Stimulated activated CD4-positive, alpha-beta T cell treated with anti-CD3 and anti-CD28 coated beads, Interleukin-15, amount 100 ng/mL, for 1 hour (primary cell): Measurements from ENCODE around the gene KCP.
A peak's percentile ranks its signal among the peaks of the same experiment; 100 is the strongest.

Source experiments
- DNase-seq, 2 donors: peaks; one replicate each; pipeline ENCODE4 v3.0.0-alpha.2; 2020; ENCODE audit warnings: low read depth in 1 of 2, low spot score in 1 of 2

The KCP gene

GRCh38 chr7:128876127-128876526 is 34.4 kb downstream of the KCP start:
- DNase-seq, result no peak

- DNase-seq, result no peak
These were observed 35.0 kb downstream of the KCP start for GRCh38 chr7:128875523-128875948.

- no peak for DNase-seq
These were observed 36.1 kb downstream of the KCP start for GRCh38 chr7:128874140-128875031.

- no peak for DNase-seq
These were observed 37.3 kb downstream of the KCP start for GRCh38 chr7:128873234-128873633.

GRCh38 chr7:128872394-128872824 is 38.1 kb downstream of the KCP start:
- DNase-seq, result no peak

- no peak for DNase-seq
These were observed 39.5 kb downstream of the KCP start for GRCh38 chr7:128871050-128871449.

- DNase-seq, result no peak
These were observed 40.6 kb downstream of the KCP start for GRCh38 chr7:128869944-128870285.

GRCh38 chr7:128869138-128869943 is 41.2 kb downstream of the KCP start:
- DNase-seq, result no peak

GRCh38 chr7:128868624-128869137 is 41.8 kb downstream of the KCP start:
- DNase-seq, result no peak

- DNase-seq, result no peak
These were observed 42.5 kb downstream of the KCP start for GRCh38 chr7:128867842-128868623.

GRCh38 chr7:128867241-128867640 is 43.3 kb downstream of the KCP start:
- no peak for DNase-seq

GRCh38 chr7:128865996-128866877 is 44.3 kb downstream of the KCP start:
- DNase-seq, result no peak

GRCh38 chr7:128865303-128865702 is 45.2 kb downstream of the KCP start:
- no peak for DNase-seq

GRCh38 chr7:128863433-128863989 is 47.0 kb downstream of the KCP start:
- DNase-seq, result no peak

GRCh38 chr7:128862571-128863432 is 47.7 kb downstream of the KCP start, which contains the start of gene ATP6V1F:
ATP6V1F (plus strand) TSS chr7:128862856; CDS start chr7:128862905, 49 bp downstream.
- DNase-seq, result peak; percentile 99

- DNase-seq, result no peak
These were observed 48.4 kb downstream of the KCP start for GRCh38 chr7:128861957-128862570.

- DNase-seq, result no peak
These were observed 50.1 kb downstream of the KCP start for GRCh38 chr7:128860158-128861073.
